Smooth muscle cell (in vitro differentiated cells): ENCODE data around the gene ENTPD8. TPM values are rescaled to one million over a fixed set of nuclear protein-coding genes. Genes with fewer than 3 reads are reported as not detected.

Experiments used
- DNase-seq: peaks from one replicate; lab custom pipeline; 2025; ENCODE audit not compliant: unreplicated experiment; lab: John Stamatoyannopoulos, UW
- H2AFZ ChIP-seq: fragments of 200-600 bp; sonication (generic); 2 replicates; pipeline ENCODE4 v1.6.0; 2016; ENCODE audit warnings: antibody characterized with exemption, low read depth, mild to moderate bottlenecking
- H3F3A ChIP-seq: fragments of 200-600 bp; sonication (generic); 2 replicates; pipeline ENCODE4 v1.6.0; 2017; ENCODE audit warnings: antibody characterized with exemption, low read depth
- H3K27ac ChIP-seq: fragments of 200-600 bp; sonication (generic); 2 replicates; pipeline ENCODE4 v1.5.1; 2016; ENCODE audit warnings: low read depth, mild to moderate bottlenecking
- H3K27me3 ChIP-seq: fragments of 200-600 bp; sonication (generic); 2 replicates; pipeline ENCODE4 v1.6.1; 2016; ENCODE audit warnings: low read depth, mild to moderate bottlenecking
- H3K36me3 ChIP-seq: fragments of 200-600 bp; sonication (generic); 2 replicates; pipeline ENCODE4 v1.5.1; 2016; ENCODE audit warnings: low read depth
- H3K4me1 ChIP-seq: fragments of 200-600 bp; sonication (generic); 2 replicates; pipeline ENCODE4 v1.5.1; 2016; ENCODE audit warnings: low read depth
- H3K4me2 ChIP-seq: fragments of 200-600 bp; sonication (generic); 2 replicates; pipeline ENCODE4 v1.6.0; 2016; ENCODE audit warnings: mild to moderate bottlenecking
- H3K4me3 ChIP-seq: fragments of 200-600 bp; sonication (generic); 2 replicates; pipeline ENCODE4 v1.5.1; 2016; ENCODE audit warnings: mild to moderate bottlenecking
- H3K79me2 ChIP-seq: fragments of 200-600 bp; sonication (generic); 2 replicates; pipeline ENCODE4 v1.6.0; 2016; ENCODE audit warnings: low read depth, mild to moderate bottlenecking
- H3K9ac ChIP-seq: fragments of 200-600 bp; sonication (generic); 2 replicates; pipeline ENCODE4 v1.6.0; 2016; ENCODE audit warnings: low read depth
- H3K9me3 ChIP-seq: fragments of 200-600 bp; sonication (generic); replicated peaks from 2 replicates; pipeline ENCODE4 v1.5.1; 2016; ENCODE audit warnings: low read depth
- H4K20me1 ChIP-seq: fragments of 200-600 bp; sonication (generic); 2 replicates; pipeline ENCODE4 v1.6.0; 2016; ENCODE audit warnings: low read depth
- WGBS: methylation state at CpG from one replicate; pipeline ENCODE4 v1.1.7; 2016; ENCODE audit warnings: low lambda C conversion rate; 5-methylcytosine and 5-hydroxymethylcytosine counted together
- polyA plus RNA-seq: library from polyadenylated mRNA; unstranded; fragments of >200 nt; fragmentation: Nextera tagmentation; extraction: Ambion mirVana; gene quantifications from 2 replicates; pipeline ENCODE4 v1.2.1, GENCODE V29; 2016
- total RNA-seq: library from RNA; depleted of rRNA; stranded (reverse); fragments of >200 nt; gene quantifications from 2 replicates; pipeline ENCODE4 v1.2.3, GENCODE V29; 2014
- TF ChIP-seq, protein P1 (sequence below): fragments of 200-600 bp; sonication (generic); IDR thresholded peaks from 2 replicates; pipeline ENCODE4 v1.5.1; 2017; ENCODE audit warnings: borderline replicate concordance, mild to moderate bottlenecking, antibody characterized with exemption; ENCODE audit not compliant: insufficient read depth, poor library complexity, severe bottlenecking

Gene ENTPD8
- total and polyA plus RNA-seq, 2 experiments from 2014 or later: not detected

DNA sequence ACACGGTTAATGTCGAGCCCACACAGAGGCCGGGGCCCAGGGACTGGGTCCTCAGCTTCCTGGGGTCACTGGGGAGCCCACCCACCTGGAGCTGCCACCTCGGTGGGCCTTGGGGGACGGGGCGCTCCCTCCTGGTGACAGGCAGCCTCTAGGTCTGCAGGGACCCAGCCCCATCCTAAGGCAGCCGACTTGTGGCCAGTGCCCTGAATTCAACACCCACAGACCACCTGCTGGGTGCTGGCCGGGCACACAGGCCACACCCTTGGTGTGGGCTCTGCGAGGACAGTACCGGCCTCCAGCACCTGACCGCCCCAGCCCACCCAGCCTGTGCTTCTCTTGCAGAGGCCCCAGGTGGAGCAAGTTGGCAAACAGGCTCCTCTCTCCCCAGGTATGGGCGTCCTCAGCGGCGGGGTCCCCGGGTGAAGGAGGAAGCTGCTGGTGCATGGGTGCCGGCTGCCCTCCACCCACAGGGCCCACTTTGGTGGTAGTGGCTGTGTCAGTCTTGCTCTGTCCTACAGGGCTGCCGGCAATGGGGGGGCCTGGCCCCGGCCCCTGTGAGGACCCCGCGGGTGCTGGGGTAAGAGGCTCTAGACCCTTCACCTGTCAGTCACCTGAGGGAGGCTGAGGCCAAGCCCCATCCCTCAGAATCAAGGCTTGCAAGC is 8.3 kb downstream of the ENTPD8 start:
- Histone ChIP-seq H3K9me3 (no peaks in the 10 kb centered on the region), H3K27me3 (no peaks in the 10 kb centered on the region), H3K79me2 (no peaks in the 10 kb centered on the region), H3K4me3 (no peak overlapping the region), H3F3A (no peaks in the 10 kb centered on the region), H3K27ac (no peak overlapping the region), H4K20me1 (no peaks in the 10 kb centered on the region), H3K4me2 (no peak overlapping the region), H2AFZ (no peak overlapping the region), H3K36me3 (no peaks in the 10 kb centered on the region), H3K9ac (no peak overlapping the region), H3K4me1 (no peaks in the 10 kb centered on the region)
- TF ChIP-seq, protein P1, sequence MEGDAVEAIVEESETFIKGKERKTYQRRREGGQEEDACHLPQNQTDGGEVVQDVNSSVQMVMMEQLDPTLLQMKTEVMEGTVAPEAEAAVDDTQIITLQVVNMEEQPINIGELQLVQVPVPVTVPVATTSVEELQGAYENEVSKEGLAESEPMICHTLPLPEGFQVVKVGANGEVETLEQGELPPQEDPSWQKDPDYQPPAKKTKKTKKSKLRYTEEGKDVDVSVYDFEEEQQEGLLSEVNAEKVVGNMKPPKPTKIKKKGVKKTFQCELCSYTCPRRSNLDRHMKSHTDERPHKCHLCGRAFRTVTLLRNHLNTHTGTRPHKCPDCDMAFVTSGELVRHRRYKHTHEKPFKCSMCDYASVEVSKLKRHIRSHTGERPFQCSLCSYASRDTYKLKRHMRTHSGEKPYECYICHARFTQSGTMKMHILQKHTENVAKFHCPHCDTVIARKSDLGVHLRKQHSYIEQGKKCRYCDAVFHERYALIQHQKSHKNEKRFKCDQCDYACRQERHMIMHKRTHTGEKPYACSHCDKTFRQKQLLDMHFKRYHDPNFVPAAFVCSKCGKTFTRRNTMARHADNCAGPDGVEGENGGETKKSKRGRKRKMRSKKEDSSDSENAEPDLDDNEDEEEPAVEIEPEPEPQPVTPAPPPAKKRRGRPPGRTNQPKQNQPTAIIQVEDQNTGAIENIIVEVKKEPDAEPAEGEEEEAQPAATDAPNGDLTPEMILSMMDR: no peak
- no peak for DNase-seq
- WGBS: 94% methylated on average over 20 of the region's 20 CpGs

DNA sequence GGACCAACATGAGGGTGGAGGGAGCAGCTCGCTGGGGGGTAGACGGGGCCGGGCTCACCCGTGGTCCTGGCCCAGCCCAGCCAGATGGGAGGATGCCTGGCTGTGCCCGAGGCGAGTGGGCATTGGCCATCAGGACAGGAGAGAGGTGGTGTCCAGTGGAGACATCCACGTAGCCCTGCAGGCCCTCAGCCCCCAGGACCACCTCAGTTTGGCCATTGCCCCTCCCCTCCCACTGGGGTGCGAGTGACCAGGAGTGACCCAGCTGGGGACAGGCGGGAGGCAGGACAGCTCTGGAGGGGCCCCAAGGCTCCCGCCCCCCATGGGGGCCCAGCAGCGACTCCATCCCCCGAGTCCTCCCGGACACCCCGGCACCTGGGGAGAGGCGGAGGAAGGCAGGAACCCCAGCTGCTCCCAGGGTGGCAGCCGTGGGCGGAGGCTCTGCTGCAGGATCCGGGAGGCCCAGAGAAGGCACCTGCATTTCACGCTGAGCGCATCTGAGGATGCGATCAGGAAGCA is 9.7 kb downstream of the ENTPD8 start:
- Histone ChIP-seq H3K36me3 (no peaks in the 10 kb centered on the region), H3K27ac (no peak overlapping the region), H3K4me2 (no peak overlapping the region), H3F3A (no peaks in the 10 kb centered on the region), H3K79me2 (no peaks in the 10 kb centered on the region), H3K27me3 (no peaks in the 10 kb centered on the region), H3K4me3 (no peak overlapping the region), H3K9ac (no peak overlapping the region), H3K4me1 (no peaks in the 10 kb centered on the region), H2AFZ (no peak overlapping the region), H3K9me3 (no peaks in the 10 kb centered on the region), H4K20me1 (no peaks in the 10 kb centered on the region)
- 83% methylated on average over 14 of the region's 21 CpGs for WGBS
- DNase-seq: no peak
- TF ChIP-seq, protein P1: no peak

DNA sequence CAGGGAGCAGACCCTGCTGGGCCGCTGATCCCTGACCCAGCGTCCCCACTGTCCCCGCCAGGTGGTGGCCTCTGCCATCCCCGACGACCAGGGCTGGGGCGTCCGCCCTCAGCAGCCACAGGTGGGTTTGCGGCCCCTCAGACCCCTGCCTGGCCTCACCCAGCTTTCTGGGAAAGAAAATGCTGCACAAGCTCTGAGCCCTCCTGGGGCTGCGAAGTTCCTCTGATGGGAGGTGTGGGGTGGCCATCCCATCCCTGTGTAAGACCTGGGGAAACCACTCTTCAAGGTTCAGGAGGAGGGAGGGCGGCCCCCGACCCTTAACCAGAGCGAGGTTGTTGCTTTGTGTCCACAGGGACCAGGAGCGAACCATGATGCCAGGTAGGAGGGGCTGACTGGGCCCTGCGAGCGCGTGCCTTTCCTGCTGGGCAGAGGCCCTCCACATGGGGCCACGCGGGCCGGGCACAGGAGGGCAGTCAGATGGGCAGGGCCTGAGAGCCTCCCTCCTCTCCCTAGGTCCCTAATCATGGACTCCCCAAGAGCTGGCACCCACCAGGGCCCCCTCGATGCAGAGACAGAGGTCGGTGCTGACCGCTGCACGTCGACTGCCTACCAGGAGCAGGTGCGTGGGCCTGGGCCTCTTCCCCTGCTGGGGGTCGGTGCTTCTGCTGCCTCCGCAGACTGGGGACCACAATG is 10.3 kb downstream of the ENTPD8 start:
- no peak overlapping the region for H3K27ac ChIP-seq
- 90% methylated on average over 25 of the region's 27 CpGs for WGBS
- no peaks in the 10 kb centered on the region for H3K9me3 ChIP-seq
- H3K4me3 ChIP-seq: no peak overlapping the region
- no peak overlapping the region for H2AFZ ChIP-seq
- H3K9ac ChIP-seq: no peak overlapping the region
- H3K4me2 ChIP-seq: no peak overlapping the region
- no peaks in the 10 kb centered on the region for H3K79me2 ChIP-seq
- H3K4me1 ChIP-seq: no peaks in the 10 kb centered on the region
- no peaks in the 10 kb centered on the region for H3F3A ChIP-seq
- H3K36me3 ChIP-seq: no peaks in the 10 kb centered on the region
- no peaks in the 10 kb centered on the region for H3K27me3 ChIP-seq
- TF ChIP-seq, protein P1: no peak
- H4K20me1 ChIP-seq: no peaks in the 10 kb centered on the region
- no peak for DNase-seq
